GM18511 (cell line): ENCODE data around the gene OR4A47.
"Not testable (repeated sequence)": the region's sequence is repeated elsewhere in the genome, so short reads cannot be mapped to it uniquely, and the experiment has no call there.

Experiments used
- ATAC-seq: cut with Tn5 transposase; IDR thresholded peaks from one replicate; pipeline ENCODE4 v1.9.1; 2021; ENCODE audit warnings: mild to moderate bottlenecking, moderate library complexity; ENCODE audit not compliant: unreplicated experiment

OR4A47 gene, protein sequence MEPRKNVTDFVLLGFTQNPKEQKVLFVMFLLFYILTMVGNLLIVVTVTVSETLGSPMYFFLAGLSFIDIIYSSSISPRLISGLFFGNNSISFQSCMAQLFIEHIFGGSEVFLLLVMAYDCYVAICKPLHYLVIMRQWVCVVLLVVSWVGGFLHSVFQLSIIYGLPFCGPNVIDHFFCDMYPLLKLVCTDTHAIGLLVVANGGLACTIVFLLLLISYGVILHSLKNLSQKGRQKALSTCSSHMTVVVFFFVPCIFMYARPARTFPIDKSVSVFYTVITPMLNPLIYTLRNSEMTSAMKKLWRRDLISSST

DNA sequence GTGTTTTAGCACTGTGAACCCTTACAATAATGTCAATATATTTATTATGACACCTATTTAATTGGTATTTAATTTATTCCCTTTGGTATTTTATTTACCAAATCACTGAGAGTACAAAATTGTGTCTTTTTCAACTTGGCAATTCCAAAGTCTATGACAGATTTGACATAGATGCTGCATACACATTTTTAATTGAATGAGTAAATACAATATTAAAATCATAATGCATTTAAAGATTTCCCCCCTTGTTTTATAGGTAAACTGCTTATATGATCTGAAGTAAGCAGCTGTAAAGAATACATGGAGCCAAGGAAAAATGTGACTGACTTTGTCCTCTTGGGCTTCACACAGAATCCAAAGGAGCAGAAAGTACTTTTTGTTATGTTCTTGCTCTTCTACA lies at the start of gene OR4A47:
OR4A47 (plus strand) TSS at position 301 of the 400 bp plus-strand sequence; CDS start at position 301, 0 bp downstream.
- ATAC-seq = not testable (repeated sequence)

DNA sequence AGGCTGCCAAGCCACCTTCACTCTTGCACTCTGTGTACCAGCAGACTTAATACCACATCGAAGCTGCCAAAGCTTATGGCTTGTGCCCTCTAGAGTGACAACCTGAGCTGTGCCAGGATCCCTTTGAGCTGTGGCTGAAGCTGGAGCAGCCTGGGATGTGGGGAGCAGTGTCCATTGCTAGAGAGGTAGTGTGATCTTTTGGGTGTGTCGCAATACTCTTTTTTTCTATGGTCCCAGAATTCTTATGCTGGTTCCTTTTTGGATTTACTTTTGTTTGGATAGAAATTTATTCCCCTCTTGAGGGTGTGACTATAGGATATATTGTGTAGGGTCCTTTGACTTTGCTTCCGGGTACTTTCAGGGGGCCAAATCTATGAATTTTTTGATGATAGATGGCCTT lies 32.7 kb upstream of the OR4A47 start:
- ATAC-seq = not testable (repeated sequence)

DNA sequence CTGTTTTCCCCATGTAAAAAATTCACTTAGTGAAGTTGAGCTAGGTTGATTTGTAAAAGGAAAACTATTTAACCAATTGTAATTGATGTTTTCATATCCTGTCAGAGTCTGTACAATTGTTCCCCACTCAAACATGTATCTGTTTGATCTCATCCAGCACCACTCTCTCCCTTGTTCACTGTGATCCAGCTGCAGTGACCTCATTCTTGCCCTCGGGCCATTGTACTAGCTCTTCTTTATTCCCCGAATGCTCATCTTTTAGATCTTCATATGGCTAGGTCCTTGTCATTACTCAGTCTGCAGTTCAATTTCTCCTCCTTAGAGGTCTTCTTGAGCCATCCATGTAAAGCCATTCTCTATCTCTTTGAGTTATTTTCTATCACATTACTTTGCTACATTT lies 14.6 kb upstream of the OR4A47 start:
- not testable (repeated sequence) for ATAC-seq

DNA sequence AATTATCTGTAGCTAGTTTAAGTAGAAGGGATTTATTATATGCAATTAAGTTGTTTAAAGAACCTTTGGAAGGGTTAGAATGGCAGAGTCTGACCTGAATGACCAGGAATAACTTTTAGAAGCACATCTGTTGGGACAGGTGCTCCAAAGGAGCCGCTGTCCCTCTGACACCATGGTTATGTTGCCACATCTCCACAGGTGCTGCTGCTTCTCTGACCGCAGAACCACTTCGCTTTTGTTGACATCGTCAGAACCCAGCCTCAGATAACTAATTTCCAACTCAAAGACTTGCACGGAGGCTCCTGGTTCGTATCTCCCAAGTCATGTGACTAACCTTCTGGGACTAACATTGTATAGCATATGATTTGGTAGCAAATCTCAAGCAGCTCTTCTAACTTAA lies 13.9 kb upstream of the OR4A47 start:
- ATAC-seq = not testable (repeated sequence)

DNA sequence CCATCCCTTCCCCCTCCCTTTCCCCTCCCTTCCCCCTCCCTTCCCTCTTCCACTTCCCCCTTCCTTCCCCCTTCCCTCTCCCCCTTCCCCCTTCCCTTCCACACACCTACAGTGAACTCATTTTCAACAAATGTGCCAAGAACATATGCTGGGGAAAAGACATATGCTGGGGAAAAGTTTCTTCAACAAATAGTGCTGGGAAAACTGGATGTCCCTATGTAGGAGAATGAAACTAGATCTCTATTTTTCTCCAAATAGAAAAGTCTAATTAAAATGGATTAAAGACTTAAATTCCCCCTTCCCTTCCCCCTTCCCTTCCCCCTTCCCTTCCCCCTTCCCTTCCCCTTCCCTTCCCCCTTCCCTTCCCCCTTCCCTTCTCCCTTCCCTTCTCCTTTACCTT lies 17.6 kb downstream of the OR4A47 start:
- not testable (repeated sequence) for ATAC-seq

DNA sequence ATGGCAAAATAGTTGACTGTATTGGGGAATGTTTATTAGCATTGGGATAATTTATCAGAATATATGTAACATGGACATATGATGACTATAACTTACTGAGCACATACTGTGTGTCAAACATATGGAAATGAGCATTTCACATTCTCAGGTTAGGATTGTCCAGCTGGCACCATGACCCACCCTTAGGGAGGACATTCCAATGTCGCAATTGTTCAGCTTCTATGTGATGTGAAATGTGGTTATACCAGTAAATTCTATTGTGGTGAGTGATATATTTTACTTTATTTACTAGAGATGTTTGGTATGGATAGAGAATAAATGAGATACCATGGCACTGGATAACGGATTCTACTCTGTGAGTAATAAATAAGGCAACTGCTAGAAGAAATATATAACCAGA lies 50.4 kb downstream of the OR4A47 start:
- ATAC-seq = no peak
